Coronary artery (tissue), 2 donors: ENCODE measurements around the gene OLIG2.

Experiments
- DNase-seq: peaks from one replicate; pipeline ENCODE4 v3.0.0-alpha.2; 2017; ENCODE audit warnings: low spot score
- H3K27ac ChIP-seq, 2 donors: fragments of 200-600 bp; sonication (generic); one replicate each; pipeline ENCODE4 v1.5.1; 2016 to 2019
- H3K4me3 ChIP-seq: fragments of 200-600 bp; sonication (generic); 2 replicates; pipeline ENCODE4 v1.5.1; 2016; ENCODE audit warnings: mild to moderate bottlenecking, moderate library complexity
- TF ChIP-seq, protein P1 (sequence below): fragments of 200-600 bp; sonication (generic); IDR thresholded peaks from one replicate; pipeline ENCODE4 v1.5.1; 2019; ENCODE audit warnings: antibody characterized with exemption

The OLIG2 gene

DNA sequence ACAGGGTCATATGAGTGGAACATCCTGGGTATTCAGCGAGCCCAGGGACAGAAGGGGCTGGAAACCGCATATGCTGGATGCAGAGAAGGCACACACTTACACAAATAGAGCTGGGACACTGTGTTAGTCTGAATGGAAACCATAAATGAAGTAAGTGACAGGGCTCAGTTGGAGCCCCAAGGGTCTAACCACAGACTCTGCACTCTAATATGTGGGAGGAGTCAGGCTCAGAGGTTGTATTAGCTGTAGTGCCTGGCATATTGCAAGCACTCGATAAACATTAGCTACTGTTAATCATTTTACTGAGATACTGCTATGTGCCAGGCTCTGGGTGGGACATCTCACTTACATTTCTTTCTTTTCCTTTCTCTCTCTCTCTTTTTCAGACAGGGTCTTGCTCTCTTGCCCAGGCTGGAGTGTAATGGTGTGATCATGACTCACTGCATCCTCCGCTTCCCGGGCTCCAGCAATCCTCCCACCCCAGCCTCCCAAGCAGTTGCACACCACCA, 37.7 kb downstream of the OLIG2 start:
- no peak overlapping the region for H3K4me3 ChIP-seq
- TF ChIP-seq, protein P1, sequence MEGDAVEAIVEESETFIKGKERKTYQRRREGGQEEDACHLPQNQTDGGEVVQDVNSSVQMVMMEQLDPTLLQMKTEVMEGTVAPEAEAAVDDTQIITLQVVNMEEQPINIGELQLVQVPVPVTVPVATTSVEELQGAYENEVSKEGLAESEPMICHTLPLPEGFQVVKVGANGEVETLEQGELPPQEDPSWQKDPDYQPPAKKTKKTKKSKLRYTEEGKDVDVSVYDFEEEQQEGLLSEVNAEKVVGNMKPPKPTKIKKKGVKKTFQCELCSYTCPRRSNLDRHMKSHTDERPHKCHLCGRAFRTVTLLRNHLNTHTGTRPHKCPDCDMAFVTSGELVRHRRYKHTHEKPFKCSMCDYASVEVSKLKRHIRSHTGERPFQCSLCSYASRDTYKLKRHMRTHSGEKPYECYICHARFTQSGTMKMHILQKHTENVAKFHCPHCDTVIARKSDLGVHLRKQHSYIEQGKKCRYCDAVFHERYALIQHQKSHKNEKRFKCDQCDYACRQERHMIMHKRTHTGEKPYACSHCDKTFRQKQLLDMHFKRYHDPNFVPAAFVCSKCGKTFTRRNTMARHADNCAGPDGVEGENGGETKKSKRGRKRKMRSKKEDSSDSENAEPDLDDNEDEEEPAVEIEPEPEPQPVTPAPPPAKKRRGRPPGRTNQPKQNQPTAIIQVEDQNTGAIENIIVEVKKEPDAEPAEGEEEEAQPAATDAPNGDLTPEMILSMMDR, result no peak
- DNase-seq, result no peak
- no peak overlapping the region for H3K27ac ChIP-seq

DNA sequence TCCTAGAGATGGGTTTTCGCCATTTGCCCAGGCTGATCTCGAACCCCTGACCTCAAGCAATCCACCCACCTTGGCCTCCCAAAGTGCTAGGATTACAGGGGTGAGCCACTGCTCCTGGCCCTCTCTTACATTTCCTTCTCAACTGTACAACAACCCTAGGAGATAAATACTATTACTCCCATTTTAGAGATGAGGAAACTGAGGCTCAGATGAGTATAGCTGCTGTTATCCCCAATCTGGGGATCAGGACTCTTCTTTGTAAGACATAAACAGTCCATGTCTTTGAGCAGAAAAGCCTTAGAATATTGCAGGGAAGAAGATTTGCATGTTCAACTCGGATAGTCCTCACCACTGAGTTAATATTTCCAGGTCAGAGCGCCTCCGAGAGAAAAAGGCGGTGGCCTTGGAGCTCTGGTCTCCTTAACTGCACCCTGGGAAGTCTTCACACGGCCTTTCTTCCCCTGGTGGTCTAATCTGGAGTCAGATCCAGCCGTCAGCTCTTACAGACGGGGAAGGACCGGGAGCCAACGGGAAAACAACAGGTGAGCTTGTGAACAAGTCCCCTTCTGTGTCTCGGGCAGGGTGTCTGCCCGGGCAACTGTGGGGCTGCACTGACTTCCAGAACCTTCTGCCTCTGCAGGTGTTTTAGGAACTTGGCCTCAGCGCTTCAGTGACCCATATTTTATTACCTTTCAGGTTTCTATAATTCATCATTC, 38.3 kb downstream of the OLIG2 start:
- no peak overlapping the region for H3K27ac ChIP-seq
- DNase-seq, result no peak
- no peak overlapping the region for H3K4me3 ChIP-seq
- TF ChIP-seq, protein P1, result no peak

DNA sequence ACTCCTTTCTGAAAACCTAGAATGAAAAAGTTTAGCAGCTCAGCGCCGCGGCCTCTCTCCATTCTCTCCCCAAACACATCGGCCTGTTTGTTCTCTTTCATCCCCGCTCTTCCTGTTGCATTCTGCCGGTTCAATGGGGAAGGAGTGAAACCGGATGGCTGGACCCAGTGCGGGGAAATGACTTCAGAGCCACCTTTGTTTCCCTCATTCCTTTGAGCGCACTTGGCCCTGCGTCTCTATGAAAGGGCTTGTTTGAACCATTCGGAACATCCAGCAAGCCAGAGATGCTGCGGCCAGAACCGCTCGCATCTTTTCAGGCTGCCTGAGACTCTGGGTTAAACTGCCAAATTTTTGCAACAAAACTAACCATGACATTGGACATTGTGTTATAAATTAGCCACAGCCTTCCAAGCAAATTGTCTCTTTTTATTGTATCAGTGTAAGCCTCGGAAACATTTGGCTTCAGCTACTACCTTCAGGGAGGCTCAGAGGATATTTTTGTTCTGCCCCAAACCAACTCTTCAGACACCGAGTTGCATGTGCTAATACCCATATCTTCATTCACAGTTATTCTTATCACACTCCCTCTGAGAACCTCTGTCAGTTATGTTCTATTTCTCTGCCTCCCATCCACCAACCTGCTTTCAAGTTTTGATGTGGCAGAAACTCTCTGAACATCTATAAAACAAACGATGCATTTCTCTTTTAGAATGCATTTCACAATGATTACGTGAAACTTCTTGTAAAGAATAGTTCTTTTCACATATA, 39.1 kb downstream of the OLIG2 start:
- no peak for DNase-seq
- TF ChIP-seq, protein P1, result no peak
- H3K4me3 ChIP-seq, result no peak overlapping the region
- H3K27ac ChIP-seq, result no peak overlapping the region

DNA sequence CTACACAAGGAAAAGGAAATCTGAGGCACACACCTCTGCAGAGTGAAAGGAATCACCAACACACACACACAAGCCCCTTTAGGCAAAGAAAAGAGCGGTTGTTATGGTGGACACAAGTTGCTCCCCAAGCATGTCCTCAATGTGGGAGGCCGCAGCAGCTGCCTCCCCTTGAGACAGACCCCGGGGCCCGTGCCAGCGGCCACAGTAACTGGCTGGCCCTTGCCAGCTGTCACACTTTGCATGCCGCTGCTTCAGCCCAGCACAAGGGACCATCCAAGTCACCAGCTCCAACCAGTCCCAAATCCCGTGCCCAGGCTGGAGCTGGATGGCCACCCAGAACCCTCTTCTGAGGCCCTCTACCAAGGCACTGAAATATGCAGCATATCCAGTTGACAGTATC, 41.3 kb downstream of the OLIG2 start:
- no peak for DNase-seq
- TF ChIP-seq, protein P1, result no peak
- no peak overlapping the region for H3K4me3 ChIP-seq
- H3K27ac ChIP-seq, result no peak overlapping the region

DNA sequence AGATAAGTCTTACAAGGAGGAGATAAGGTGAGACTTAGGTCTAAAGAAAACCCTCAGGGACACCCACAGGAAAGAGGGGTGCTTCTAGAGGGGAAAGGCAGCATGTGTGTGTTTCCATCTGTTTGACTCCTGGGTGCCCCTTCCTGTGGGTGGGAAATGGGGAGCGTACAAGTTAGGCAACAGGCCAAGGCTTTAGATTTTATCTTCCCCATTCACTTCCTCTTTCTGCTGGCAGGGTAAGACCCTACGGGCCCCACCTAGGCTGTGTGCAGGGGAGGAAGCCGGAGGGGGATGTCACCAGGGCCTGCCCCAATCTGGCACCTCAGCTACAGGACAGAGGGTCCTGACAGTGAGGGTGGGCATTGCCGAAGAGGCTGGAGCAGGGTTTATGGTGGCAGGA, 41.7 kb downstream of the OLIG2 start:
- Histone ChIP-seq H3K4me3 (no peak overlapping the region), H3K27ac (no peak overlapping the region)
- TF ChIP-seq, protein P1, result no peak
- DNase-seq, result no peak

DNA sequence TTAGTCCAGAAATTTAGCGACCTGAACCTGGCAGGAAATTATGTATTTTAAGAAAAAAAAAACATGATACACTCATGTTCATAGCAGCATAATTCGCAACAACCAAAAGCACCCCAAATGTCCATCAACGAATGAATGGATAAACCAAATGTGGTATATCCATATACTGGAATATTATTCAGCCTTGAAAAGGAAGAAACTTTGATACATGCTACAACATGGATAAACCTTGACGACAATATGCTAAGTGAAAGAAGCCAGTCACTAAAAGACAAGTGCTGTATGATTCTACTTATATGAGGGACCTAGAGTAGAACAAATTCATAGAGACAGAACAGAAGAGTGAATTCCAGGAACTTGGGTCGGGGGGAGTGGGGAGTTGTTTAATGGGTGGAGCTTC, 43.5 kb downstream of the OLIG2 start:
- TF ChIP-seq, protein P1, result no peak
- Histone ChIP-seq H3K27ac (no peak overlapping the region), H3K4me3 (peak overlapping the region; percentile 69)
- DNase-seq, result no peak

DNA sequence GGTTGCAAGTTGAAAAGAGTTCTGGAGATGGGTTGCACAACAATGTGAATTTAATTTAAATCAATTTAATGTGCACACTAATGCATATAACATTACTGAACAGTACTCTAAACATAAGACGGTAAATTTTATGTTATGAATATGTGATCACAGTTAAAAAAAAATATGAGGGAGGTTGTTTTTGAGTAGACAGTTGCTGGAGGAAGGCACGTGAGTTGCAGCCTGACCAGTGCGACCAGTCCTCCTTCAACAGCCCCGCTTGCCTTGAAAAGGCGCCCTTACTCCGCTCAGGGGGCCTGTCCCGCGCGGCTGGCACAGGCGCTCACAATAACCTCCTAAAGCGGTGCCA, 43.9 kb downstream of the OLIG2 start:
- DNase-seq, result no peak
- Histone ChIP-seq H3K4me3 (peak overlapping the region; percentile 69), H3K27ac (no peak overlapping the region)
- TF ChIP-seq, protein P1, result no peak
